HL-60 (cell line): Measurements from ENCODE around the gene TANC1.

Experiments used
- CTCF ChIP-seq: IDR thresholded peaks from one replicate; pipeline ENCODE4 v1.5.1; 2011; ENCODE audit warnings: low read length, control low read depth, inconsistent platforms; ENCODE audit not compliant: insufficient read depth
- POLR2AphosphoS5 ChIP-seq: IDR thresholded peaks from 2 replicates; pipeline ENCODE4 v1.6.1; 2012; ENCODE audit warnings: low read depth
- REST ChIP-seq: IDR thresholded peaks from 2 replicates; pipeline ENCODE4 v1.6.1; 2012; ENCODE audit warnings: low read depth; ENCODE audit not compliant: insufficient replicate concordance

- TF ChIP-seq REST (no peak), CTCF (no peak), POLR2AphosphoS5 (no peak)
Observed at GRCh38 chr2:159015823-159016222, 47.4 kb downstream of the TANC1 start.
